ENCODE results near the gene CSK.
A peak's percentile ranks its signal among the peaks of the same experiment; 100 is the strongest.
"Not testable (repeated sequence)": the region's sequence is repeated elsewhere in the genome, so short reads cannot be mapped to it uniquely, and the experiment has no call there.

CSK gene

DNA sequence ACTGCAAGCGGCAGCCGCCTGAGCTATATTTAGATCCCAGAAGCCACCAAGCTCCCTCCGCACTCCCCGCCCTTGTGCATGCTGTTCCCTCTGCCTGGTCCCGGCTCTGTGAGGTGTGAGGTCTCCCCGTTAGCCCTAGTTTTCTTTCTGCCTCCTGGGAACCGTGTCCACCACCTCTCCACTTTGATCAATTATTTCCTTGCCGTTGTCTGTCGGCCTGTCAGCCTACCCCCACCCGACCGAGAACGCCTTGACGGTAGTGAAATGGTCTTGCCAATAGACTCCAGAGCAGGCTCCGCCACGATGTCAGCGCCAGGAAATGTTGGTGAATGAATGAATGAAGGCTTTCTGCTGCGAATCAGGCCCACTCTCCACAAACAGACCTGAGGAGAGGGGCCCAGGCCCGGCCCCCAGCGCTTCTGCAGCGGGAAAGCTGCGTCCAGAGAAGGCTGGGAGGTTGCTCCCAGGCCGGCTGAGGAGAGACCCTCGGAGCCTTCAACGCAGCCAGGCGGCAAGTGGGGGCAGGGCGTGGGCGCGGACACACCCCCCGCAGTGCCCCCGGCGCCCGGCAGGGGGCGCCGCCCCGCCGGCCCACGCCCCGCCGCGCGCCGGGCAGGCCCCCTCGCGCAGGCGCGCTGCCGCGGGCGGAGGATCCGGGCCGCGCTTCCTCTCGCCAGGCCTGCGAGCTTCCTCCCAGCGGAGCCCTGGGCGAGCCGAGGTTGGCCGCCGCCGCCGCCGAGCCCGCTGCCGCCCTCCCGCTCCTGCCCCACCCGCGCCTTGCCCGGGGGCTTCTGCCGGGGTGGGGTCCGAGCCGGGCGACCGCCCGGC, at the start of gene CSK:
TSS of gene CSK (plus strand) at position 650 of the 828 bp plus-strand sequence. CDS start 16,218 bp downstream, outside the sequence.
- Mint-ChIP-seq H3K27ac (peak within 1 kb of the TSS; percentile 97), H3K4me1 (peaks cover 68% of the 10 kb centered on the region), H3K9me3 (no peaks in the 10 kb centered on the region), H3K27me3 (no peaks in the 10 kb centered on the region), H3K36me3 (peaks cover 14% of the 10 kb centered on the region), H3K4me3 (peak within 1 kb of the TSS; percentile 91)

DNA sequence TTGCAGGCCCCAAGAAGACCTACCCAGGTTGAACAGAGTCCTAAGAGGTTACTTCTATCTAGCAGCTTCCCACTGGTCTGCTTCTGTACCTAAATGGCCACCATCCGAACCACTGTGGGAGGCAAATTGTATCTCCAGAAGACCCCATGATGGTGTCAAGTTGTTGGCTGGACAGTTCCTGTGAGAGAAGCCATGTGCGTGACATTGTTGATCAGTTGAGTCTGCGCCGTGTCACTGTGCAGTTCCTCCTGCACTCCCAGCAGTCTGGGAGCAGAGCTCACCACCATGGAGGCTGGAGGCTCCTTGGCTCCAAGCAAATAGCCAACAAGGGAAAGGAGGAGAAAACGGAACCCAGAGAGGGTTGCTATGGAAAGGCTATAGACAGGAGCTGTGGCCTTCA, 49.0 kb upstream of the CSK start:
- H3K4me1 Mint-ChIP-seq = peaks cover 9% of the 10 kb centered on the region
- no peak overlapping the region for H3K4me3 Mint-ChIP-seq
- H3K27me3 Mint-ChIP-seq = peaks cover 5% of the 10 kb centered on the region
- no peaks in the 10 kb centered on the region for H3K9me3 Mint-ChIP-seq
- no peak overlapping the region for H3K27ac Mint-ChIP-seq
- peaks cover 3% of the 10 kb centered on the region for H3K36me3 Mint-ChIP-seq

DNA sequence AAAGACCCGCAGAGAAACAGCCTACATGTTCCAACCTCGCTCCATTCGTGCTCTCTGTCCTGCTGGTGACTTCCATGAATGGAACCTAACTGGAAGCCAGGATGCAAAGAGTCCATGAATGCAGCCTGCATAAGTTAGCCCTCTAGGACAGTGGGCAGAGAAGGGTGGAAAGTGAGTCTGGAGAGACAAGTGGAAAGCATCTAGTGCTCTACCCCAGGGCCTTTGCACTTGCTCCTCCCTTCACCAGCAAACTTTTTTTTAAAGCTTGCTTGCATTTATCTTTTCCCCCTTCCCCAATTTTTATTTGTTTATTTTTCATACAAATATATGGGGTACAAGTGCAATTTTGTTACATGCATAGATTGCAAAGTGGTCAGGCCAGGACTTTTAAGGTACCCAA, 48.6 kb upstream of the CSK start:
- Mint-ChIP-seq H3K4me1 (peaks cover 14% of the 10 kb centered on the region), H3K9me3 (no peaks in the 10 kb centered on the region), H3K36me3 (peaks cover 7% of the 10 kb centered on the region), H3K4me3 (no peak overlapping the region), H3K27me3 (peaks cover 5% of the 10 kb centered on the region), H3K27ac (no peak overlapping the region)

DNA sequence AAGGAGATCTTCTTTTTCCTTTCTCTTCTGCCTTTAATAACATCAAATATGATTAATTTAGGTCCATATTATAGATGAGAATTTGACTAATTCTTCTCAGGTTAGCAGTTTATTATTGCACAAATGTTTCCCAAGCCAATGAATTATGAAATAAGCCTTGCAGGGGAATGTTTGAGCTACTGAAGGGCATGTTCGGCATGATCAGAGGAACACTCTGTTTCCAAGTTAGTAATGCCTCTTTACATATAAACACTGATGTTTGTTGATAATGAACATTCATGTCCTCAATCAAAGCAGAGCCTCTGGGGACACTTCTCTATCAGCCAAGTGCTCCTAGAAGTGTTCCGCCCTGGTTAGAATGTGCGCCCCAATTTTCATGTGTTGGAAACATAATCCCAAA, 46.6 kb upstream of the CSK start:
- H3K9me3 Mint-ChIP-seq = no peaks in the 10 kb centered on the region
- H3K27me3 Mint-ChIP-seq = peaks cover 3% of the 10 kb centered on the region

DNA sequence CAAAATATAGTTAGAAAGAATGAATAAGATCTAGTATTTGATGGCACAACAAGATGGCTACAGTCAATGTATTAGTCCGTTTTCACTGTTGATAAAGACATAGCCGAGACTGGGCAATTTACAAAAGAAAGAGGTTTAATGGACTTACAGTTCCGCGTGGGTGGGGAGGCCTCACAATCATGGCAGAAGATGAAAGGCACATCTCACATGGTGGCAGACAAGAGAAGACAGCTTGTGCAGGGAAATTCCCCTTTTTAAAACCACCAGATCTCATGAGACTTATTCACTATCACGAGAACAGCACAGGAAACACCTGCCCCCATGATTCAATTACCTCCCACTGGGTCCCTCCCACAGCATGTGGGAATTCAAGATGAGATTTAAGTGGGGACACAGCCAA, 43.6 kb upstream of the CSK start:
- not testable (repeated sequence) for H3K9me3 Mint-ChIP-seq, H3K27me3 Mint-ChIP-seq, H3K4me3 Mint-ChIP-seq, H3K36me3 Mint-ChIP-seq
- Mint-ChIP-seq H3K4me1 (peaks cover 15% of the 10 kb centered on the region), H3K27ac (peak overlapping the region; percentile 8)

More for the DNA sequence above, 46.6 kb upstream of the CSK start:
- Mint-ChIP-seq H3K4me1 (peaks cover 15% of the 10 kb centered on the region), H3K27ac (no peak overlapping the region), H3K4me3 (no peak overlapping the region), H3K36me3 (peaks cover 7% of the 10 kb centered on the region)

DNA sequence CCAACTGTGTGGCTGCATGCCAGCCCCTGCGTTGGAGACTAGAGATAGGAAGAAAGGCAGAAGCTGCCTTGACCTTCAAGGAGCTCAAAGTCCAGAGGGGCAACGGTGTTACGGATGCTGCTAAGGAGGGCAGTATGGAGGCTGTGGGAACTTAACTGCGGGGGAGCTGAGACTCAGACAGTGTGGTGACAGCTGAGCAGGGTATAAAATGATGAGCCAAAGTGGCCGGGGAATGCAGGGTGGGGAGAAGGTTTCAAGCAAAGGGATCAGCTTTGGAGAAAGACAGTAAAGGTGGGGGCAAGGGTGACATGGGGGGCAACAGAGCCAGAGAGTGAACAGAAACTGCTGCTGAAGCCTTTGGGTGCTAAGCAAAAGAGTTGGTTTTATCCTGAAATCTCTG, 39.5 kb upstream of the CSK start:
- peak overlapping the region; percentile 14 for H3K27ac Mint-ChIP-seq

DNA sequence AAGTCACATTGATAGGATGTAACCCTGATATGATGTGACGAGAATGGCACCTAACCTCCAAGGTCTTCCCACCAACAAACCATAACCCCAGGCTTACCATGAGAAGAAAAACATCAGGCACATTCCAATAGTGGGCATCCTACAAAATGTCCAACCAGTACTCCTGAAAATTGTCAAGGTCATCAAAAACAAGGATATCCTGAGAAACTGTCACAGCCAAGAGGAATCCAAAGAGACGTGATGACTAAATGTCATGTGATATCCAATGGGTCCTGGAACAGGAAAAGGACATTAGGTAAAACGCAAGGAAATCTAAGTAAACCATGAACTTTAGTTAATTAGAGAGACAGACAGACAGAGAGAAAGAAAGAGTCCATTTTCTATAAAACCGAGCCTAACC, 35.5 kb upstream of the CSK start:
- H3K9me3 Mint-ChIP-seq = peaks cover 6% of the 10 kb centered on the region
- H3K36me3 Mint-ChIP-seq = no peaks in the 10 kb centered on the region
- H3K27ac Mint-ChIP-seq = no peak overlapping the region
- H3K4me3 Mint-ChIP-seq = no peak overlapping the region
- H3K4me1 Mint-ChIP-seq = no peaks in the 10 kb centered on the region
- no peaks in the 10 kb centered on the region for H3K27me3 Mint-ChIP-seq

More for the DNA sequence above, 39.5 kb upstream of the CSK start:
- H3K36me3 Mint-ChIP-seq = peaks cover 5% of the 10 kb centered on the region
- H3K9me3 Mint-ChIP-seq = peaks cover 6% of the 10 kb centered on the region
- H3K4me3 Mint-ChIP-seq = no peak overlapping the region
- peaks cover 8% of the 10 kb centered on the region for H3K4me1 Mint-ChIP-seq
- H3K27me3 Mint-ChIP-seq = no peaks in the 10 kb centered on the region

DNA sequence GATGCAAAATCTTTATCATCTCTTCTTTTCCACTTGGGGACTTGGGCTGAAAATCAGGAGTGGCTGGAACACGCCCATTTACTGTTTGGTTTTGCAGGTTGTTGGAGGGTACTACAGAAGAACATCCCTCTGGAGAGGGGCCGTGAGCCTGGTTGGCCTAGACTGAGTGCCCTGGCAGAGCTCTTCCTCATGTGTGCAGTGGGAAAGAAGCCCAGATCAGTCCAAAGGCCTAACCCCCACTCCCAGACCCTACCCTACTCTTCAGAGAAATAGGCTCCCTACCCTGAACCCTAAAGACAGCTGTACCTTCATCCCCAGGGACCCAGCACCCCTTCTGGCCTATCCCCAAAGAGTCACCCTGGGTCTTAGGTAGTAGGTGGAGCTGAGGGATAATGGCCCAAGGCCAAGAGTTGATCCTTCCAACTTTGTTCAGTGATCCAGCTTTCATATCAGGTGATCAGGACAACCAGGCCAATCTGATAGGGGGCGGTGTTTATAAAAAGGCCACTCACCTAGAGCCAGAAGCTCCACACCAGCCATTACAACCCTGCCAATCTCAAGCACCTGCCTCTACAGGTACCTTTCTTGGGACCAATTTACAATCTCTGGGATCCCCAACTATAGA, 33.4 kb upstream of the CSK start, which contains the start of gene CYP1A2:
TSS of gene CYP1A2 (plus strand) at position 524 of the 625 bp plus-strand sequence. CDS start 894 bp downstream, outside the sequence.
- no peaks in the 10 kb centered on the region for H3K9me3 Mint-ChIP-seq
- H3K27me3 Mint-ChIP-seq = no peaks in the 10 kb centered on the region
- no peak within 1 kb of the TSS for H3K4me3 Mint-ChIP-seq
- no peaks in the 10 kb centered on the region for H3K4me1 Mint-ChIP-seq
- H3K36me3 Mint-ChIP-seq = no peaks in the 10 kb centered on the region
- no peak within 1 kb of the TSS for H3K27ac Mint-ChIP-seq

DNA sequence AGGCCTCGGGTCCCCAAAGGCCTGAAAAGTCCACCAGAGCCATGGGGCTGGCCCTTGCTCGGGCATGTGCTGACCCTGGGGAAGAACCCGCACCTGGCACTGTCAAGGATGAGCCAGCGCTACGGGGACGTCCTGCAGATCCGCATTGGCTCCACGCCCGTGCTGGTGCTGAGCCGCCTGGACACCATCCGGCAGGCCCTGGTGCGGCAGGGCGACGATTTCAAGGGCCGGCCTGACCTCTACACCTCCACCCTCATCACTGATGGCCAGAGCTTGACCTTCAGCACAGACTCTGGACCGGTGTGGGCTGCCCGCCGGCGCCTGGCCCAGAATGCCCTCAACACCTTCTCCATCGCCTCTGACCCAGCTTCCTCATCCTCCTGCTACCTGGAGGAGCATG, 32.0 kb upstream of the CSK start:
- no peak overlapping the region for H3K27ac Mint-ChIP-seq
- H3K9me3 Mint-ChIP-seq = no peaks in the 10 kb centered on the region
- no peaks in the 10 kb centered on the region for H3K27me3 Mint-ChIP-seq
- no peak overlapping the region for H3K4me3 Mint-ChIP-seq
- no peaks in the 10 kb centered on the region for H3K4me1 Mint-ChIP-seq
- no peaks in the 10 kb centered on the region for H3K36me3 Mint-ChIP-seq

DNA sequence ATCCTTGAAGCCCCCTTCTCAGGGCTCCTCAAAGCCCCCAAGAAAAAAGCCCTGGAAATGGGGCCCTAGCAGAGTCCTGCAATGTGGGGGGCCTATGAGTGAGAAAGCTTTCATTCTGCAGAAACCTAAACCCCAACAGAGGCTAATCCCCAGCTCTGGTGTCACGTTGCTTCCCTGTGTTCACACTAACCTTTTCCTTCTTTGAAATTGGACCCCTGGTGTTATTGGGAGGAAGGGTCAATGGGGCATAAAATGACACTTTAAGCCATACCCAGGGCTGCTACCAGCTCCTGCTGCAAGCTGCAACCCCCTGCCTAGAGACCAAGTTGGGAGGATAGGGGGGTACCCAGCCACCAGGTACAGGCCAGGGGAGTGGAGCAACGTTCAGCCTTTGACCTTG, 31.1 kb upstream of the CSK start:
- Mint-ChIP-seq H3K36me3 (no peaks in the 10 kb centered on the region), H3K9me3 (no peaks in the 10 kb centered on the region), H3K27me3 (no peaks in the 10 kb centered on the region), H3K4me3 (no peak overlapping the region), H3K27ac (no peak overlapping the region), H3K4me1 (no peaks in the 10 kb centered on the region)

DNA sequence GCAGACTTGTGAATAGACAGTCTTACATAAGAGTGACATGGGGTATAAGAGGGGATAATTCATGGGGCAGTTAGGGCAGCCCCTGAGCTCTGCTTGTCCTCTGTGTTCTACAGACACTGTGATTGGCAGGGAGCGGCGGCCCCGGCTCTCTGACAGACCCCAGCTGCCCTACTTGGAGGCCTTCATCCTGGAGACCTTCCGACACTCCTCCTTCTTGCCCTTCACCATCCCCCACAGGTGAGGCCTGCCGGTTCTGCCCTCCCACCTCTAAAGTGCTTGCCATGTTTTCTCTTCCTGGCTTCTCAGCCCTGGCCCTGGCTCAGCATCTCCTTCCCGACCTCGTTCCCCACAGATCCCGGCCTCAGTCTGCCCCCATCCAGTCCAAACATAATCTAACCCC, 29.9 kb upstream of the CSK start:
- H3K4me3 Mint-ChIP-seq = no peak overlapping the region
- H3K27me3 Mint-ChIP-seq = no peaks in the 10 kb centered on the region
- H3K27ac Mint-ChIP-seq = no peak overlapping the region
- H3K36me3 Mint-ChIP-seq = no peaks in the 10 kb centered on the region
- H3K4me1 Mint-ChIP-seq = no peaks in the 10 kb centered on the region
- H3K9me3 Mint-ChIP-seq = no peaks in the 10 kb centered on the region

DNA sequence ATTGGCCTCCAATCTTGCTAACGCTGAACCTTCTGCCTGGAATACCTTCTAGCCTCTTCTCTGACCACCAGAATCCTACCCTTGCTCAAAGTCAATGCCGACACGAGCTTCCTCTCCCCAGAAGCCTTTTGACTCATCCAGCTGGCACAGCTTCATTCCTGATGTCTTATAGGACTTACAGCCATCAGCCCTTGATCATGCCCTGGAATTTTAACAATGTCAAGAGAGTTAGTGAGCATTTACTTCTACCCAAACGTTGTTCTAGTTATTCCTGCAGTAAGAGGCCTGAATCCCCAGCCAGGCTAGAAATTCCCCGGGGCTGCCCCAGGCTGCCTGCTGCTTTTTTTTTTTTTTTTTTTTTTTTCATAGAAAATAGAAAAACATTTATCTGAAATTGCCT, 29.3 kb upstream of the CSK start:
- Mint-ChIP-seq H3K4me1 (no peaks in the 10 kb centered on the region), H3K4me3 (no peak overlapping the region), H3K27me3 (no peaks in the 10 kb centered on the region), H3K27ac (no peak overlapping the region), H3K9me3 (no peaks in the 10 kb centered on the region), H3K36me3 (no peaks in the 10 kb centered on the region)

DNA sequence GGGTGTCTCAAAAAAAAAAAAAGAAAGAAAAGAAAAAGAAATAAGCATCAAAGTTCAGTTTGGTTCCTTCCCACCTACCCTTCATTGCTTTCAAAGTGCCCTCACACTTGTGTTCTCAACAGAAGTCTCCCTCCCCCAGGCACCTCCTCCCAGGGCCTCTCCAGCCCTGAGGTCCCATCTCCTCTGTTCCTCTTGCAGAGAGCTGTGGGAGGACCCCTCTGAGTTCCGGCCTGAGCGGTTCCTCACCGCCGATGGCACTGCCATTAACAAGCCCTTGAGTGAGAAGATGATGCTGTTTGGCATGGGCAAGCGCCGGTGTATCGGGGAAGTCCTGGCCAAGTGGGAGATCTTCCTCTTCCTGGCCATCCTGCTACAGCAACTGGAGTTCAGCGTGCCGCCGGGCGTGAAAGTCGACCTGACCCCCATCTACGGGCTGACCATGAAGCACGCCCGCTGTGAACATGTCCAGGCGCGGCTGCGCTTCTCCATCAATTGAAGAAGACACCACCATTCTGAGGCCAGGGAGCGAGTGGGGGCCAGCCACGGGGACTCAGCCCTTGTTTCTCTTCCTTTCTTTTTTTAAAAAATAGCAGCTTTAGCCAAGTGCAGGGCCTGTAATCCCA, 27.2 kb upstream of the CSK start:
- H3K36me3 Mint-ChIP-seq = no peaks in the 10 kb centered on the region
- peak overlapping the region; percentile 41 for H3K27ac Mint-ChIP-seq
- no peaks in the 10 kb centered on the region for H3K27me3 Mint-ChIP-seq
- H3K4me1 Mint-ChIP-seq = no peaks in the 10 kb centered on the region
- no peak overlapping the region for H3K4me3 Mint-ChIP-seq
- no peaks in the 10 kb centered on the region for H3K9me3 Mint-ChIP-seq

DNA sequence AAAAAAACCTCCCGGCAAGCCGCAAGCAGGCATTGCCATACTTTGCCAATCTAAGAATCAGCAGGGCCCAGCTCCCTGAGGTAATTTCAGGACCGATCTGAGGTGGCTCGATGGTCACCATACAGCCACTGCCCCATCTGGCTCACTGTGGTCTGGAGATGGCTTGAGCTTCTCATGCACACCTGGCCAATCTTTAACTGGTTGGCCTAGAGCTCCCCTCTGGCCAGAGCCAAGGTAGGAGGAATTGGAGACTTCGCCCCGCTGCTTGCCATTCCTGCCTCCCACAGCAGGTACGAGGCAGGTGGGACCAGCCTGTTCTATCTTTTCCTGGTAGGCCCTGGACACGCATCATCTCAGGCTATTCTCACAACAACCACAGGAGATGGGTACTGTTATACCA, 23.1 kb upstream of the CSK start:
- no peak overlapping the region for H3K4me3 Mint-ChIP-seq
- H3K27me3 Mint-ChIP-seq = no peaks in the 10 kb centered on the region
- H3K36me3 Mint-ChIP-seq = no peaks in the 10 kb centered on the region
- no peaks in the 10 kb centered on the region for H3K4me1 Mint-ChIP-seq
- no peaks in the 10 kb centered on the region for H3K9me3 Mint-ChIP-seq
- no peak overlapping the region for H3K27ac Mint-ChIP-seq

DNA sequence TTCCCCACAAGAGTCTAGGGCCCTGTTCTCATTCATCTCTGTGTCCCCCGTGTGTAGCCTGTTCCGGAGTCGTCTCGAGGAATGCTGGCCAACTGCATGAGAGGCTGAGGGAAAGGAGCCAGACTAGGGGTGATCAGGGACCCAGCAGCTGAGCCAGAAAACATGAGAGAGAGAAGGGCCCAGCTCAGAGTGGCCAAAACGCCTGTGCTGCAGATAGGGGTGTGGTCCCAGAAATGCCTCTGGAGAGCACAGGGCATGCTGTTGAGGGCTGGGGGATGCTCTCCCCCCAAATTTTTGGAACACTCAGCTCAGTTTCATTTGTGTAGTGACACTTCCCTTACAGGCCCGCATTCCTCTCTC, 19.1 kb upstream of the CSK start:
- no peak overlapping the region for H3K27ac Mint-ChIP-seq
- no peaks in the 10 kb centered on the region for H3K9me3 Mint-ChIP-seq
- no peaks in the 10 kb centered on the region for H3K36me3 Mint-ChIP-seq

DNA sequence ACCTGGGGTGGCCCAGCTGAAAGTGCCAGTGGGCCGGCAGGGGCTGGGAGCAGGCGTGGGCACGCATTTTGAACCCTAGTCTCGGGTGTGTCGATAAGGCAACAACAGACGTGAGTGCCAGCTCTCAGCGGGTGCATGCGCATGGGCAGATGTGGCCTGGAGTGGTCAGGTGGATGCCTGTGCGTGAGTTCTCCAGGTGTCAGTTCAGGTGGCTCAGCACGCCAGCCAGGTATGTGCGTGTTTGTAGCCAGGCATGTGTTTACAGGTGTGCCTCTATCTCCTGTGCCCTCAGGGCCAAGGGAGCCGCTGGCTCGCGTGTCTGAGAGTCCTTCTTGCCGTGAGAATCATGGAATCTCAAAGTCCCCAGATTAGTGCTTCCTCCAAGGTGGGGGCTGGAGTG, 18.5 kb upstream of the CSK start:
- no peak overlapping the region for H3K4me3 Mint-ChIP-seq
- H3K4me1 Mint-ChIP-seq = no peaks in the 10 kb centered on the region
- H3K27ac Mint-ChIP-seq = no peak overlapping the region
- no peaks in the 10 kb centered on the region for H3K9me3 Mint-ChIP-seq
- no peaks in the 10 kb centered on the region for H3K27me3 Mint-ChIP-seq
- no peaks in the 10 kb centered on the region for H3K36me3 Mint-ChIP-seq

More for the DNA sequence above, 19.1 kb upstream of the CSK start:
- Mint-ChIP-seq H3K4me3 (no peak overlapping the region), H3K4me1 (no peaks in the 10 kb centered on the region), H3K27me3 (no peaks in the 10 kb centered on the region)
